KG1 (cell line): Measurements from ENCODE around the gene AATK.

Experiments
- DNase-seq: peaks from one replicate; lab custom pipeline; 2025; lab: John Stamatoyannopoulos, UW

The AATK gene

GRCh38 chr17:81143200-81143527 lies 22.9 kb downstream of the AATK start:
- no peak for DNase-seq

GRCh38 chr17:81142301-81143199 lies 23.5 kb downstream of the AATK start:
- peak; percentile 20 for DNase-seq

GRCh38 chr17:81140695-81141094 lies 25.3 kb downstream of the AATK start:
- DNase-seq = no peak

- DNase-seq = no peak
Observed at GRCh38 chr17:81140018-81140417, 26.0 kb downstream of the AATK start.

DNA sequence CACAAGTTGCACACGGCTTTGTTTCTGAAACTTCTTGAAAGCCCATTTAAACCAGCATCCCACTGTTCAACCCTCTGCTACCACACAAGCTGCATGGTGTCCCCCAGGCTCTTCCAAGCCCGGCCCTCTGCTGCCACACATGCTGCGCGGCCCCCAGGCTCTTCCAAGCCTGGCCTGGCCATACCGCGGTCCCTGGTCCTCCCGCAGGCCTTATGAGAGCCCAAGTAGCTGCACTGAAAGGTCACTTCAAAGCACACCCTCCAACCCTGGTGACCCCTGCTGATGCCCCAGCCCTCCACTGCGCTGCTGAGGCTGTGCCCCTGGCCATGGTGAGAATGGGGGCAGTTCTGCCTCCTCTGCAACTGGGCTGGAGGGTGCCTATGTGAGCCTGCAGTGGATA lies 26.6 kb downstream of the AATK start:
- no peak for DNase-seq

- DNase-seq = no peak
Observed at GRCh38 chr17:81138500-81138899, 27.5 kb downstream of the AATK start.

- DNase-seq = no peak
Observed at GRCh38 chr17:81138083-81138482, 27.9 kb downstream of the AATK start.

GRCh38 chr17:81137248-81137647 lies 28.8 kb downstream of the AATK start:
- no peak for DNase-seq

DNA sequence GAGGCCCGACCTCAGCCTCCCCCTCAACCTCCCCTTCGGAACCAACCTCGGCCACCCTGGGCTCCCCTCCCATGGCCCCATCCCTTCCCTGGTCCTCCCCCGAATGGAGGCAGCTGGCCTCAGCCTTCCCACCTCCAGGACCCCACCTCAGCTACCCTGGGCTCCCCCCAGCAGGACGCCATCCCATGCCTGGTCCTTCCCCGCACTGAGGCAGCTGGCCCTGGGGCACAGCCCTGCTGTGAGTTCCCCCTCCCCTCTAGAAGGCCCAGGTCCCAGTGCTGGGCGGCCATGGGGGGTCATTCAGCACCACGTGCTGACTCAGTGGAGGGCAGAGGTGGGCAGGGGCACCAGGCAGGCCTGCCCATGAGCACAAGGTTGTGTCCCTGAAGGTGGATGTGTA lies 29.7 kb downstream of the AATK start:
- no peak for DNase-seq

DNA sequence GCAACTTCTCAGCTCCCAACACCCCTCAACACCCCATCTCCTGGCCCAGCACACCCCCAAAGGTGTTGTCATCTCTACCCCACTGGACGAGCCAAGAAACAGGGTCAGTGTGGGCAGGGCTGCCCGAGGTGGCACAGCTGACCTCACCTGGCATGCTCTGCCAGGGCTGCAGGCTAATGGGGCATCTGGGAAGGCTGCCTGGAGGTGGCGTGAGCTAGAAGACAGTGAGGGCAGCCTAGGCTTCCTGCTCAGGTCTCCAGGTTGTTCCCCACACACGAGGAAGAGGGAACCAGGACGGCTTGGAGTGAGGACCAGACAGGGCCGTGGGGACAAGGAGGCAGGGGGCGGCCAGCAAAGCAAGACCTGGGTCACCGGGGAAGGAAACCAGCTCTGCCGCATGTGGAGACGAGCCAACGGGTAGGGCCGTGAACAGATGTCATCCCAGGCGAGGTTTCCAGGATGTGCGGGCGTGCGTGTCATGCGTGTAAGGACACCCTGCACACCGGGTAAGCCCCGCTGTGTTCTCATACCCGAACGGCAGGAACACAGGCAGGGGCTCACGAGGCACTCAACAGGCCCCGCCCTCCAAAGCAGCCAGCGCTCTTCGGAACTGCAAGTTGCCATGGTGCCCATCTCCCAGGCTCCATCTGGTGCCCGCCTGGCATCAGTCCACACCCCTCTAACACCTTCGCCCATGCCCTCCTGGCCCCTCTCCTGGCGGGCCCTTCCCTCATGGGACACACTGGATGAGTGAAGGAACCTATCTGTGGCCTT lies 30.3 kb downstream of the AATK start:
- no peak for DNase-seq

DNA sequence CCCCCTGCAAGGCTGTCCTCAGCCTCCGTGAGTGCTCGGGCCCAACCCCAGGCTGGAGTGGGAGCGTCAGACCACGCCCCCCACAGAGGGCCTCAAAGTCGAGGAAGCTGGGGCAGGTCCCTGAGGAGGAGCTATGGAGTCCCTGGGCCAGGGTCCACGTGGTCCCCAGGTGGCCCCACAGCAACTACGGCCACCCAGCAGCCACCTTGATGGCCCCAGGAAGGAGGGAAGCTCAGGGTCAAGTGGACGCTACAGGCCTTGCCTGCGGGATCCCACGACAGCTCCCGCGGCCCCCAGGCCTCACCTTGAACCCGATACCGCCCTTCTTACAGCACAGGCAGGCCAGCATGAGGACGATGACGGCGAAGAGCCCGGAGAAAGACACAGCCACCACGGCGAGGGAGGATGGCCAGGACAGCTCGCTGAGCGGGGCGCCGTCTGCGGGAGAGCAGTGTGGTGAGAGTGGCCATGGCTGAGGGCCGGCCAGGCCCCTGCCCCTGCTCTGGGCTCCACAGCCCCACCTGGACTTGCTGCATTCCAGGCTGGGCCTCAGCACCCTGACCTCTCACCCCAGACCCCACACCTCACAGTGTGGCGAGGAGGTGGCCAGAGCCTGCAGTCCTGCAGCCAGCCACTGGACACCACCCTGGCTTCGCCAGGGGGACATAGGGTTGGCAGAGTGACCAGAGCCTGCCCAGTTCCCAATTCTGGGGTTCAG lies 31.8 kb downstream of the AATK start:
- DNase-seq = no peak

DNA sequence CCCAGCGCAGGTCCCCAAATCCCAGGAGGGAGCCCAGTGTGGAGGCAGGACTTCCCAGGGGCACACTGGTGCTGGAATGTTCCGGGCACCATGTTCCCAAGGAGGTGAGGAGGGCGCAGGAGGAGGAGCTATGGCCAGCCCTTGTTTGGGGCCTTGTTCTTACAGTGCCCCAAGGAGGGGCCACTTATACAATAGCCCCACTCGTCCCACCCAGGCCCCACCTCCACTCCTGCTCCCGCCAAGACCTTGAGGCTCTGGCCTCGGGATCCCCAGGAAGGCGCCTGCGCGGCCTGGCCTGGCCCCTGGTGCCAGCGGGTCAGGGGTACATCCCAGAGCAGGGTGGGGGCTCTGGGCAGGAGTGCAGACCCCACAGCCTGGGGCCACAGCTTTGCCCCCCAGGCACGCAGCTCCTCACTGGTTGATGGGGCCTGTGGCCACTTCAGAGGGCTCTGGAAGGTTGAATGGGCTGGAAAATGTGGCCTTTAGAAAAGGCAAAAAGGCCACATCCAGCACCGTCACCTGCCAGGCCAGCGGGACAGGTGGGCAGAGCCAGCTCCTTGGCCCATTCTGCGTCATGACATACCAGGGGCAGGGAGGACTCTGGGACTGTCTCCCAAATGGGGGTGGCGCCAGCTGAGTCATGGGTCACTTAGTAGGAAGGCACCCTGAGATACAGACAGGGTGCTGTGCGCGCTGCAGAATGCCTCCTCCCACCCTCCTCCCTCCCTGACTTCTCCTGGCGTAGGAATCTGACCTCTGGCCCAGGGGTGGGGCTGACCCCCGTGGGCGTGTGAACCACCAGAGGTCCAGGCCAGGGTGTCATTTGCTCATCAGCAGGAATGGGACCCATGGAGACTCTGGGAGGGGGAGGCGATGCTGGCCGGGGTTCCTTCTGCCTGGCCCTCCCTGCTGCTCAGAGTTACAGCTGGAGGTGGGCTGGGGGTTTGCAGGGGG lies 33.0 kb downstream of the AATK start:
- no peak for DNase-seq

- no peak for DNase-seq
Observed at GRCh38 chr17:81132197-81132540, 33.9 kb downstream of the AATK start.

- no peak for DNase-seq
Observed at GRCh38 chr17:81131486-81132196, 34.4 kb downstream of the AATK start.

DNA sequence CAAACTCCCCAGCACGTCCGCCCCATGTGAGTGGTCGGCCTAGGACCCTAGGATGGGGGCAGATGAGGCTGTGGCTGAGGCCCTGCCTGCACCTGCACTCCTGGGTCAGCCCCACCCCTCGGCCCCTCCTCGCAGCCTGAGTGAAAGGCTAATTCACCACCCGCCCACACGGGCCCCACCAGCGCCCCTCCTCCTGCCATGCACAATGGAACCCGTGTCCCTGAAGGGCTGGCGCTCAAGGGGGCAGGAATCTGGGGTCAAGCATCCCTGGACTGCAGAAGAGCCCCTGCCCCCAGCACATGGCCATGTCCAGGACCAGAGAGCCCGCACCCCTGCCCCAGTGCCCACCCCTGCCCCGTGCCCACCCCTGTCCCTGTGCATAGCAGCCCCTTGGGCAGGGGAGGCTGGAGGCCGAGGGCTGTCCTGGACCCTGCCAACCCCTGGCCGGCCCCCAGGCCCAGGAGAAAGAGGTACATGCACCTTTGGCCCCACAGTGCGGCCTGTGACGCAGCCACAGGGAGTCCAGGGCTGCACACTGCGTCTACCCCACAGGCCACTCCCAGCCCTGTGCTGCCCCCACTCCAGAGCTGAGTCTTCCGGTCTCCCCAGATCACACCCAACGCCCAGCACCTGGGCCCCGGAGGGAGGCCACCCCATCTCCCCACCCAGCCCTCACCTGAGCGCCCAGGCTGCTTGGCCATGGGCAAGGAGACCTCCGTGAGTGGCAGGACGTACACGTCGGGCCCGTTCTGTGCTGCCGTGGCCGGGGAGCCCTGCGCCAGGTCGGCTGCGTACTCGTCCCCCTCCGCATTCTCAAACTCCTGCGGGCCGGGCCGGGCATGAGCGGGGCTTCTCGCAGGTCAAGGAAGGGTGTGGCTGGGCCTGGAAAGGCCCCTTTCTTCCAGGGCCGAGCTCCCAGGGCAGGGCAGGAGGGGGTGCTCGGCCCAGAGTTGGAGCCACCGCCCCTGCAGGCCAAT lies 35.3 kb downstream of the AATK start:
- no peak for DNase-seq

- DNase-seq = no peak
Observed at GRCh38 chr17:81129711-81130367, 36.2 kb downstream of the AATK start.

DNA sequence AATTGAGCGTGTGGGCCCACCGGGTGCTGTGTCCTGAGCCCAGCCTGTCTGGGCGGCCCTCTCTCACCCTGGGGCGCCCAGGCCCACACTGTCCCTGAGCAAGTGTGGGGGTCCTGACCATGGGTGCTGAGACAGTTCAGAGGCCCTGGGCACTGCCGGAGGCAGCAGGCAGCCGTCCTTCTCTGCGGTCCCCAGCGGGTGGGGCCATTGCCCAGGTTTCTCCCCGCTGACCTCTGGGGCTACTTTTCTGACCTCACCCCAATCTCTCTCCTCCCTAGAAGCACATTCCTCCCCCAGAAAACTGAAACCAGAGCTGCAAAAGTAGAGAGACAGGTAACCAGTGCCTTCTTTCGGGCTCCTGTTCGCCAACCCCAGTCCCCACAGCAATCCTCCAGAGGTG lies 36.7 kb downstream of the AATK start:
- DNase-seq = no peak

- DNase-seq = no peak
Observed at GRCh38 chr17:81128774-81129173, 37.2 kb downstream of the AATK start.

DNA sequence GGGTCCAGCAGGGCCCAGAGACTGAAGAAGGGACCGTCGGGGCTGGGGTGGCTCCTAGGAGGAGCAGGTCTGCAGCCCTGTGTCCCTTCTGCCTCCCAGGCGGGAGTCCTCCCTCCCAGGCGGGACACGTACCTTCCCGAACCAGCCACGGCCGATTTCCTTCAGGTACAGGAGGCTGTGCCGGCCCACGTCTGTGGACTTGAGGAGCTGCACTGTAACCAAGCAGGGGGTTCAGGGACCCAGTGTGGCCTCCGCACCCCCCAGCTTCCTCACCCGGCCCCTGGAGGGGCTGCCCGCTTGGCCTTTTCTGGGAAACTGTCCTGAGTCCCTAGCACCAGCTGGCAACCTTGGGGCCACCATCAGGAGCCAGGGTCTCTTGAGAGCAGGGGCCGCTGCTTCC lies 37.7 kb downstream of the AATK start:
- DNase-seq = no peak
